K562 (cell line): ENCODE results near the gene FMN1. TPM values are rescaled to one million over a fixed set of nuclear protein-coding genes. Genes with fewer than 3 reads are reported as not detected.

Experiments used
- ATAC-seq: fragments of 200-7000 bp; cut with Tn5 transposase; 3 replicates; pipeline ENCODE4 v1.9.1; 2020; ENCODE audit warnings: moderate library complexity
- BruUV-seq: library from RNA; stranded (reverse); fragments of 400-500 nt; replicated peaks from 2 replicates; lab custom pipeline; 2021; lab: Mats Ljungman, UMichigan
- CTCF ChIA-PET: fragments of 300-600 bp; formaldehyde crosslinking; extraction: SDS; loops from one replicate; lab custom pipeline; 2021; ENCODE audit warnings: low intra/inter-chr PET ratio; lab: Yijun Ruan, JAX
- POLR2A ChIA-PET: fragments of 300-600, 350-650 bp; sonication (Branson Sonifier 250); formaldehyde crosslinking; extraction: SDS; loops from one replicate; lab custom pipeline; 2021; ENCODE audit warnings: antibody characterized with exemption, inconsistent platforms; lab: Yijun Ruan, JAX
- DNase-seq, 4 experiments: peaks; one replicate each; pipeline versions ENCODE4 v3.0.0 to v3.0.0-alpha.2; 2011 to 2018; ENCODE audit warnings: low spot score in 3 of 4, mixed read lengths in 3 of 4; ENCODE audit errors: extremely low read depth in 1 of 4
- FAIRE-seq: peaks from 2 replicates; lab custom pipeline; 2011; peaks lifted over from hg19 to GRCh38; lab: Jason Lieb, UNC
- H2AFZ ChIP-seq: 2 replicates; pipeline ENCODE4 v1.6.0; 2011; ENCODE audit warnings: low read depth, low read length, control low read depth, inconsistent platforms
- H3K27ac ChIP-seq: fragments of 200-600 bp; 3 replicates; pipeline ENCODE4 v1.8.0; 2011; ENCODE audit warnings: low read depth, mild to moderate bottlenecking, control low read depth, inconsistent platforms, low read length, moderate library complexity, mixed read lengths; ENCODE audit errors: extremely low read depth
- H3K27me3 ChIP-seq, 2 experiments: fragments of 300-600 bp in 1 of 2; 2 replicates in 1 of 2; 3 replicates in 1 of 2; pipeline versions ENCODE4 v1.6.0 to v1.8.0; 2011; ENCODE audit warnings: inconsistent platforms in 2 of 2, low read length in 2 of 2, mild to moderate bottlenecking in 1 of 2, mixed read lengths in 1 of 2, moderate library complexity in 1 of 2; ENCODE audit not compliant: control insufficient read depth in 2 of 2, insufficient read depth in 2 of 2
- H3K36me3 ChIP-seq: fragments of 300-600 bp; 3 replicates; pipeline ENCODE4 v1.8.0; 2011; ENCODE audit warnings: mild to moderate bottlenecking, low read length, inconsistent platforms; ENCODE audit not compliant: control insufficient read depth, insufficient read depth
- H3K4me1 ChIP-seq, 2 experiments: fragments of 200-600 bp in 1 of 2; replicated peaks in 1 of 2; 2 replicates in 1 of 2; 3 replicates in 1 of 2; pipeline versions ENCODE4 v1.5.1 to v1.8.0; 2011; ENCODE audit warnings: inconsistent platforms in 2 of 2, low read length in 2 of 2, mild to moderate bottlenecking in 1 of 2, mixed read lengths in 1 of 2, moderate library complexity in 1 of 2; ENCODE audit not compliant: control insufficient read depth in 2 of 2, insufficient read depth in 2 of 2
- H3K4me2 ChIP-seq: 2 replicates; pipeline ENCODE4 v1.6.1; 2011; ENCODE audit warnings: low read length, control low read depth, inconsistent platforms, mixed read lengths; ENCODE audit not compliant: insufficient read depth
- H3K4me3 ChIP-seq: fragments of 200-600 bp; sonication (generic), shearing (Covaris generic); 2 replicates; pipeline ENCODE4 v1.5.1; 2016; ENCODE audit warnings: control low read depth, inconsistent platforms
- H3K79me2 ChIP-seq: fragments of 200-600 bp; 3 replicates; pipeline ENCODE4 v1.8.0; 2011; ENCODE audit warnings: low read length, inconsistent platforms; ENCODE audit not compliant: control insufficient read depth, insufficient read depth
- H3K9ac ChIP-seq, 2 experiments: 2 replicates each; pipeline versions ENCODE4 v1.6.0 to v1.6.1; 2011; ENCODE audit warnings: low read depth in 2 of 2, low read length in 2 of 2, control low read depth in 1 of 2, inconsistent platforms in 1 of 2, mild to moderate bottlenecking in 1 of 2, mixed read lengths in 1 of 2; ENCODE audit not compliant: insufficient read depth in 1 of 2
- H3K9me1 ChIP-seq: one replicate; pipeline ENCODE4 v1.6.0; 2011; ENCODE audit warnings: inconsistent platforms, mild to moderate bottlenecking, low read length, moderate library complexity; ENCODE audit not compliant: control insufficient read depth, insufficient read depth
- H3K9me3 ChIP-seq: replicated peaks from 2 replicates; pipeline ENCODE4 v1.5.1; 2011; ENCODE audit warnings: low read depth, low read length, inconsistent platforms; ENCODE audit not compliant: control insufficient read depth, insufficient read depth
- H4K20me1 ChIP-seq: replicated peaks from 2 replicates; pipeline ENCODE4 v1.6.1; 2011; ENCODE audit warnings: low read length, inconsistent platforms, mixed read lengths; ENCODE audit not compliant: control insufficient read depth, insufficient read depth
- BCLAF1 ChIP-seq, 2 experiments: fragments of 450-650 bp in 1 of 2; IDR thresholded peaks; 2 replicates each; pipeline ENCODE4 v1.6.1; 2011 to 2017; ENCODE audit warnings: low read depth in 2 of 2, antibody characterized with exemption in 1 of 2, borderline replicate concordance in 1 of 2, low read length in 1 of 2, mild to moderate bottlenecking in 1 of 2, mixed read lengths in 1 of 2; ENCODE audit not compliant: control insufficient read depth in 1 of 2
- RBM25 ChIP-seq: fragments of 200-400 bp; formaldehyde crosslinking; IDR thresholded peaks from 2 replicates; pipeline ENCODE4 v1.6.1; 2018; ENCODE audit warnings: low read length, low read depth, moderate library complexity; ENCODE audit not compliant: severe bottlenecking
- WGBS: fragments of 100-300 bp; shearing (Covaris generic); methylation state at CpG from one replicate; pipeline ENCODE4 v1.1.6; 2016; ENCODE audit warnings: low coverage, mixed read lengths; ENCODE audit not compliant: insufficient coverage; ENCODE audit errors: missing lambda C conversion rate; 5-methylcytosine and 5-hydroxymethylcytosine counted together
- in situ Hi-C: fragments of 300-500 bp; cut with MboI; formaldehyde crosslinking; loops from 4 replicates; pipeline ENCODE4 v1.15.0; 2018; ENCODE audit warnings: inconsistent platforms, mixed read lengths
- intact Hi-C: fragments of 100-400 bp; cut with micrococcal nuclease; formaldehyde crosslinking; loops from 2 replicates; pipeline ENCODE4 v1.14.2; 2022
- polyA plus RNA-seq, 8 experiments: library from polyadenylated mRNA; depleted of rRNA in 4 of 8; stranded (reverse) in 5 of 8; unstranded in 3 of 8; fragments of >200 nt; fragmentation: Nextera tagmentation in 2 of 8; fragmentation: Illumina TruSeq in 1 of 8; extraction: Ambion mirVana in 2 of 8; extraction: Trizol in 1 of 8; gene quantifications; 2 replicates each; pipeline versions ENCODE4 v1.2.1 to v1.2.3, GENCODE V29; 2011 to 2014; ENCODE audit warnings: inconsistent platforms in 1 of 8, missing spikeins in 1 of 8
- total RNA-seq, 7 experiments: library from RNA; depleted of rRNA in 6 of 7; stranded (reverse); fragments of >200 nt in 6 of 7; fragmentation: Illumina TruSeq in 2 of 7; extraction: Trizol in 2 of 7; gene quantifications; 2 replicates each; pipeline versions ENCODE4 v1.2.1 to v1.2.3, GENCODE V29; 2011 to 2021; ENCODE audit warnings: low replicate concordance in 1 of 7

The FMN1 gene
- total and polyA plus RNA-seq, 9 of the 15 experiments (the other 6 are each of a cell fraction or from before 2014, with no cell fraction given), result 0.03 to 0.07 (median 0.04) TPM; not detected in 6

DNA sequence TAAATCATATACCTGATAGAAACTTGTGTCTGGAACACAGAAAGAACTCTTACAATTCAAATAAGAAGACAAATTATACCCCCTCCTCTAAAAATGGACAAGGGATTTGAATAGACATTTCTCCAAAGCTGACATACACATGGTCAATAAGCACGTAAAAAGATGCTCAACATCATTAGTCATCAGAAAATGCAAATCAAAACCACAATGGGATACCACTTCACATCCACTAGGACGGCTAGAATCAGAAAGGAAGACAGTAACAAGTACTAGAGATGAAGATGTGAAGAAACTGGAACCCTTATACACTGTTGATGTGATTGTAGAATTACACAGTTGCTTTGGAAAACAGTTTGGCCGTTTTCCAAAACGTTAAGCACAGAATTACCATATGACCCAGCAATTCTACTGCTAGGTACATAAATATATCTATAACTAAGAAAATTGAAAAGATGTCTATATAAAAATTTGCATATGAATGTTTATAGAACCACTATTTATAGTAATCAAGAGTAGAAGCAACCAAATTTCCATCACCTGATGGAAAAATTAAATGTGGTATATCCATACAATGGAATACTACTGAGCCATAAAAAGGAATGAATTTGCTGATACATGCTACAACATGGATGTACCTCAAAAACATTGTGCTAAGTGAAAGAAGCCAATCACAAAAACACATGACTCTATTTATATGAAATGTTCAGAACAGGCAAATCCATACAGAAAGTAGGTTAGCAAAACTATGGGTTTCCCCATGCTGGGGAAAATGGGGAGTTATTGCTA is 415.9 kb downstream of the FMN1 start:
- intact Hi-C loops (no loop called here), in situ Hi-C loops (no loop called here)
- ATAC-seq, result no peak
- Histone ChIP-seq H3K27me3 (no peaks in the 10 kb centered on the region), H2AFZ (no peak overlapping the region), H3K4me3 (no peak overlapping the region), H3K4me1 (no peaks in the 10 kb centered on the region), H4K20me1 (no peaks in the 10 kb centered on the region), H3K9ac (no peak overlapping the region), H3K4me2 (no peak overlapping the region), H3K36me3 (no peaks in the 10 kb centered on the region), H3K9me3 (no peaks in the 10 kb centered on the region), H3K9me1 (no peaks in the 10 kb centered on the region), H3K79me2 (no peaks in the 10 kb centered on the region), H3K27ac (no peak overlapping the region)
- POLR2A ChIA-PET, result no interaction called here
- CTCF ChIA-PET, result no interaction called here
- 0% methylated on average over 4 of the region's 4 CpGs for WGBS
- TF ChIP-seq RBM25, result peak; percentile 11
- no peak for TF ChIP-seq BCLAF1 (IDR thresholded peaks at IDR 0.05; ENCODE audit: borderline replicate concordance in 1 of 2, control insufficient read depth in 1 of 2, low read depth in 2 of 2, low read length in 1 of 2)
- FAIRE-seq, result peak; percentile 19
- BruUV-seq, result no TSS peak
- DNase-seq, result no peak
